ENCODE results near the gene C22orf23.
"Not testable (repeated sequence)": the region's sequence is repeated elsewhere in the genome, so short reads cannot be mapped to it uniquely, and the experiment has no call there.

Gene C22orf23

GRCh38 chr22:37982151-37982785 lies 28.9 kb upstream of the C22orf23 start:
- no peak for DNase-seq

- no peak for DNase-seq
These were observed 28.0 kb upstream of the C22orf23 start for GRCh38 chr22:37981282-37982011.

GRCh38 chr22:37979782-37980181 lies 26.4 kb upstream of the C22orf23 start:
- DNase-seq: no peak

GRCh38 chr22:37976547-37976946 lies 23.1 kb upstream of the C22orf23 start:
- DNase-seq: no peak

GRCh38 chr22:37976022-37976421 lies 22.6 kb upstream of the C22orf23 start:
- DNase-seq: not testable (repeated sequence)

- DNase-seq: no peak
These were observed 21.8 kb upstream of the C22orf23 start for GRCh38 chr22:37975153-37975552.

- DNase-seq: no peak
These were observed 20.1 kb upstream of the C22orf23 start for GRCh38 chr22:37973271-37974170.

- no peak for DNase-seq
These were observed 19.1 kb upstream of the C22orf23 start for GRCh38 chr22:37972527-37972926.

- no peak for DNase-seq
These were observed 18.4 kb upstream of the C22orf23 start for GRCh38 chr22:37971475-37972434.

- DNase-seq: no peak
These were observed 17.5 kb upstream of the C22orf23 start for GRCh38 chr22:37970864-37971263.

GRCh38 chr22:37968452-37969251 lies 15.3 kb upstream of the C22orf23 start:
- no peak for DNase-seq

- no peak for DNase-seq
These were observed 14.4 kb upstream of the C22orf23 start for GRCh38 chr22:37967637-37968451.

- DNase-seq: no peak
These were observed 13.7 kb upstream of the C22orf23 start for GRCh38 chr22:37967147-37967546.

- DNase-seq: no peak
These were observed 12.7 kb upstream of the C22orf23 start for GRCh38 chr22:37965940-37966664.

GRCh38 chr22:37961062-37961461 lies 7.7 kb upstream of the C22orf23 start:
- DNase-seq: no peak

- no peak for DNase-seq
These were observed 5.9 kb upstream of the C22orf23 start for GRCh38 chr22:37959231-37959825.

GRCh38 chr22:37957232-37957631 lies 3.8 kb upstream of the C22orf23 start:
- DNase-seq: no peak

GRCh38 chr22:37955825-37956397 lies 2.5 kb upstream of the C22orf23 start:
- not testable (repeated sequence) for DNase-seq

- no peak for DNase-seq
These were observed 1.3 kb upstream of the C22orf23 start for GRCh38 chr22:37954686-37955085.
